DMS153 (cell line): ENCODE data around the gene INSL3.
A peak's percentile ranks its signal among the peaks of the same experiment; 100 is the strongest.
"Not testable (repeated sequence)": the region's sequence is repeated elsewhere in the genome, so short reads cannot be mapped to it uniquely, and the experiment has no call there.

Experiments
- DNase-seq: peaks from one replicate; lab custom pipeline; 2025; lab: John Stamatoyannopoulos, UW

Gene INSL3

DNA sequence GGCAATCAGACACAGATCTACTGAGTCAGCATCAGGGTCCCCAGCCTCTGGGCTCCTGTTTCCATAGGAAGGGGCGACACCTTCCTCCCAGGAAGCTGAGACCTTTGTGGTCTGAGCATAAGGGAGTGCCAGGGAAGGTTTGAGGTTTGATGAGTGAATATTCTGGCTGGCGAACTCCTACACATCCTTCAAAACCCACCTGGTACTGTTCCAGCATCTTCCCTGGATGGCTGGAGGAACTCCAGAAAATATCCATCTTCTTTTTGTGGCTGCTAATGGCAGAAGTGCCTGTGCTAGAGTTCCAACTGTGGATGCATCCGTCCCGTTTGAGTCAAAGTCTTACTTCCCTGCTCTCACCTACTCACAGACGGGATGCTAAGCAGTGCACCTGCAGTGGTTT is 9.2 kb downstream of the INSL3 start:
- DNase-seq = no peak

DNA sequence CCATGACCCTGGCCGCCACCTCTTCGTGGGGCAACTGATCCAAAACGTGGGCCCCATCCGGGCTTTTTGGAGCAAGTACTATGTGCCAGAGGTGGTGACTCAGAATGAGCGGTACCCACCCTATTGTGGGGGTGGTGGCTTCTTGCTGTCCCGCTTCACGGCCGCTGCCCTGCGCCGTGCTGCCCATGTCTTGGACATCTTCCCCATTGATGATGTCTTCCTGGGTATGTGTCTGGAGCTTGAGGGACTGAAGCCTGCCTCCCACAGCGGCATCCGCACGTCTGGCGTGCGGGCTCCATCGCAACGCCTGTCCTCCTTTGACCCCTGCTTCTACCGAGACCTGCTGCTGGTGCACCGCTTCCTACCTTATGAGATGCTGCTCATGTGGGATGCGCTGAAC is 9.6 kb downstream of the INSL3 start:
- DNase-seq = no peak

- no peak for DNase-seq
Measured at GRCh38 chr19:17811103-17811502, 10.2 kb downstream of the INSL3 start.

DNA sequence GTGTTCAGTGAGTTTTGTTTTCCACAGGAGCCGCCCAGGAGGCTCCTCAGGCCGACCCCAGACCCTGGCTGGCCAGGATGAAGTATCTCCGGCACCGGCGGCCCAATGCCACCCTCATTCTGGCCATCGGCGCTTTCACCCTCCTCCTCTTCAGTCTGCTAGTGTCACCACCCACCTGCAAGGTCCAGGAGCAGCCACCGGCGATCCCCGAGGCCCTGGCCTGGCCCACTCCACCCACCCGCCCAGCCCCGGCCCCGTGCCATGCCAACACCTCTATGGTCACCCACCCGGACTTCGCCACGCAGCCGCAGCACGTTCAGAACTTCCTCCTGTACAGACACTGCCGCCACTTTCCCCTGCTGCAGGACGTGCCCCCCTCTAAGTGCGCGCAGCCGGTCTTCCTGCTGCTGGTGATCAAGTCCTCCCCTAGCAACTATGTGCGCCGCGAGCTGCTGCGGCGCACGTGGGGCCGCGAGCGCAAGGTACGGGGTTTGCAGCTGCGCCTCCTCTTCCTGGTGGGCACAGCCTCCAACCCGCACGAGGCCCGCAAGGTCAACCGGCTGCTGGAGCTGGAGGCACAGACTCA is 13.5 kb downstream of the INSL3 start:
- no peak for DNase-seq

DNA sequence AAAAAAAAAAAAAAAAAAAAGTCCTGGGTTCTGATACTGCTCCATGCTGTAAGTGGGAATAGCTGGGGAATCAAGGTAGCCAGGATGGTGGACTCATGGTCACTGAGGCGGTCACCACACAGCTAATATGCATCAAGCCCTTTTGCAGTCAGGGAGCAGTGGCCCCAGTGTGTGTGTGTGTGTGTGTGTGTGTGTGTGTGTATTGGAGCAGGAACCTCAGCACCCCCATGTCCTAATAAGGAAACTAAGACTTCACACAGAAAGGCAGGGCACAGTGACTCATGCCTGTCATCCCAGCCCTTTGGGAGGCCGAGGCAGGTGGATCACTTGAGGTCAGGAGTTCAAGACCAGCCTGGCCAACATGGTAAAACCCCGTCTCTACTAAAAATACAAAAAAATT is 14.4 kb downstream of the INSL3 start:
- DNase-seq = no peak

- DNase-seq = no peak
Measured at GRCh38 chr19:17805427-17805826, 15.9 kb downstream of the INSL3 start.

DNA sequence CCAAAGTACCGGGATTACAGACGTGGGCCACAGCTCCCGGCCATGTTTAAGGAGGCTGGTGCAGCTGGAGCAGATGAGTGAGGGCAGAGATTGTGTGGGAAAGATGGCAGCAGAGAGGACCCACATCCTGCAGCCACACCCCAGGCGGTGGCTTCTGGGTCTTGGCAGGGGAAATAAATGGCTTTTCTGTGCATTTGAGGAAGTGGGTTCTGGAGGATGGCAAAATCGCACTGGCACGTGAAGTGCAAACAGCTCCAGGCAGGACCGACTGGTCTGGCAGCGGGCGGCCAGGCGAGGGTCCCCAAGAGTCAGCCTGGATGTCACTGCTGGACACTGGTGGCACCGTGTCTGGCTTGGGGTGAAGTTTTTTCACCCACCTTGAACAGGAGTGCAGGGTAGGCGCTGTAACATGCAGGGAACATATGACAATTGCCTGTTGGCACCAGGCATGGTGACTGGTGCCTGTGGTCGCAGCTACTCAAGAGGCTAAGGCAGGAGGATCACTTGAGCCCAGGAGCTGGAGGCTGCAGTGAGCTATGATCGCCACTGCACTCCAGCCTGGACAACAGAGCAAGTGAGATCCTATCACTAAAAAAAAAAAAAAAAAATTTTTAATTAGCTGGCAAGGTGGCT is 17.9 kb downstream of the INSL3 start:
- no peak for DNase-seq

- DNase-seq = no peak
Measured at GRCh38 chr19:17802137-17802858, 19.0 kb downstream of the INSL3 start.

DNA sequence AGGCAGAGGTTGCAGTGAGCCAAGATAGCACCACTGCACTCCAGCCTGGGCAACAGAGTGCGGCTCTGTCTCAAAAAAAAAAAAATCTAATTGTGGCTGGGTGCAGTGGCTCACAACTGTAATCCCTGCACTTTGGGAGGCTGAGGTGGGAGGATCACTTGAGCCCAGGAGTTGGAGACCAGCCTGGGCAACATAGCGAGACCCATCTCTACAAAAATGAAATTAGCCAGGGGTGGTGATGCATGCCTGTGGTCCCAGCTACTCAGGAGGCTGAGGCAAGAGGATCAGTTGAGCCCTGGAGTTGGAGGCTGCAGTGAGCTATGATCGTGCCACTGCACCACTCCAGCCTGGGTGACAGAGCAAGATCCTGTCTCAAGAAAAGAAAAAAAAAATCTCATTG is 22.7 kb downstream of the INSL3 start:
- not testable (repeated sequence) for DNase-seq

DNA sequence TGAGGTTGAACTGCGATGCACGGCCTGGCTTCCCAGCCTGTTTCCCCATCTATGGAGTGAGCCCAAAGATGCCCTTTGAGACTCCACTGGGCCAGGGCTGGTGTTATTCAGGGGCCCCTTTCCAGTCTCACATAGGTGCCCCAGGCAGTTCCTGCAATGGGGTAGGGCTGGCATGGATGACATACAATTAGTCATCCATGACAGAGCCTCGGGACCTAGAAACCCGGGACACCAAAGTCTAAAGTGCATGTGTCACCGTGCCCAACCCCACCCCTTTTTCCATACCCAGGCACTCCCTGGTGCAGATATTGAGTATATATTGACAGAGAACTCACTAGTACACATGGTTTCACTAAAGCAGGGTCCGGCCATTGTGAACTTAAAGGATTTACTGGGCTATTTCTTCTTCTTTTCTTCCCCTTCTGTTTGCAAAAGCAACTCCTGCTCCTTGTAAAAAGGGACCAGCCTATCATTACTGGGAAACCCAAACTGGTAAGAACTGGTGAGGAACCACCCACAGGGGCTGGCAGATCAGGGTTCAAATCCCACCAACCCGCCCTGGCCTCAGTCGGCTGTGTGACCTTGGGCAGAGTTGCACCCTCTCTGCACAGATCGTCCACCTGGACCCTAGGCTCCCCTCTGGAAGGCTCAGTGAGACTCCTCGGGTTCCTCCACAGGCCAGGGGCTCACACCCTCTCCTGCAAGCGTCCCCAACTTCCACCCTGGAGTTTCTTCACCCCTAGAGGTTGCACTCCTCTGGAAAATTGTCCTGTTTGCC is 23.7 kb downstream of the INSL3 start:
- no peak for DNase-seq

DNA sequence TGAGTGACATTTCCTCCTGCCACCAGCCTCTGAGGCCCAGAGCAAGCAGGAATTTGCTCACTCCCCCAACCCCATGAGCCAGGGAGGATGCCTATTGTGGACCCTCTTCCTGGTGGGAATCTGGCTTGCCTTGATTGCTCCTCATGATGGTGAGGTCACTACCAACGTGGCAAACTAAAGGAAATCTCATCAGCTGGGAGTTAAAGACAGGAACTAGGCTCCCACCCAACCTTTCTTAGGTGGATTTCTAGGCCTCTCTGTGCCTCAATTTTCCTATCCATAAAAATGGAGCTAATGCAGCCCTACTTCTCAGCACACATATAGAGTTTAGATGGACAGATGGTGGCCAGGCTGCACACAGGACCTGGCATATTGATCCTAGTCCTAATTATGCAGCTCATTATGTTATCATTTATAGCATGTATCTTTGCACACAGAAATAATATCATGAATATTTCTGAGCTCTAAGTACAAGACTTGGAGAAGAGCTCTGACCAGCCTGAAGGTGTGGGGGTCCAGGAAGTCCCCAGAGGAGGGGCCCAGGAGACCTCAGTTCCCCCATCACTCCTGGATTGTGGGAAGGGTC is 24.4 kb downstream of the INSL3 start:
- DNase-seq = no peak

DNA sequence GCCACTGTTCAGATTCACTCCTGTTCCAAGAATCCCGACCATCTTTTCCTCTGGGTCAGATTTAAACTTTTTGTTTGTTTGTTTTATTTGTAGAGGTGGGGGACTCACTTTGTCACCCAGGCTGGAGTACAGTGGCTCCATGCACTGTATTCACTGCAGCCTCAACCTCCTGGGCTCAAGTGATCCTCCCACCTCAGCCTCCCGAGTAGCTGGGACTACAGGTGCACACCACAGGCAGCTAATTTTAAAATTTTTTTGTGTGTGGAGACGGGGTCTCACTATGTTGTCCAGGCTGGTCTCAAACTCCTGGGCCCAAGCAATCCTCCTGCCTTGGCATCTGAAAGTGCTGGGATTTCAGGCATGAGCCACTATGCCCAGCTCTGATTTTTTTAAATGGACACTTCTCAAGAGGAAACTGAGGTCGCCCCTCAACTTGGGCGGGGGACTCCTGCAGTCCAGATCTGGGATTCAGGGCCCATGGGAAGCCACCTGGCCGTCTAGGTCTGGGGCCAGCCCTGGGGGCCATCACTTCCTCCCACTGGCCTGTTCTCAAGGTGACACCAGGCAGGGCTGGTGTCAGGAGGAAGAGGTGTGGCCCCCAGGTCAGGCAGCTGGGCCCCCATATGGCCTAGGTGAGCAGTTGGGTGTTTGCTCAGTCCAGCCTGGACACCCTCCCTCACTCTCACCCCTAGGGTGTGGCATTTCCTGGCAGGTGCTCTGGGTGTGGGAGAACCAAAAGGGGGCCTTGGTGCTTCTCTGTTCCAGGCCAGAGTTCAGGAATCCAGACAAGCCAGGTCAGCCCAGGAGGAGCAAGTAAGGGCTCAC is 25.1 kb downstream of the INSL3 start:
- DNase-seq = no peak

- no peak for DNase-seq
Measured at GRCh38 chr19:17795495-17795856, 25.8 kb downstream of the INSL3 start.

- peak; percentile 45 for DNase-seq
Measured at GRCh38 chr19:17794731-17795494, 26.4 kb downstream of the INSL3 start, which contains the start of gene B3GNT3. Gene B3GNT3 (plus strand): TSS chr19:17795138. CDS start chr19:17807808, 12,670 bp downstream.

DNA sequence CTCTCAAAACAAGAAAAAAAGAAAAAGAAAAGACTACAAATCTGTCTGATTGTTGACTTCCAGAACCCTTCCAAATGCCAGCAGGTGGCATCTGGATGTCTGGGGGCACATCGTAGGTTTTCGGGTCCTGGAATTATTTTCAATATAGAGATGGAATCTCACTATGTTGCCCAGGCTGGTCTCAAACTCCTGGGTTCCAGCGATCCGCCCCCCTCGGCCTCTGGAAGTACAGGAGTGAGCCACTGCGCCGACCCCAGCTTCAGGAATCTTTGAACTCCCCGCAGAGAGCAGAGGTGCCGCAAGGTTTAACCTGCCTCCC is 26.9 kb downstream of the INSL3 start:
- DNase-seq = no peak

- DNase-seq = peak; percentile 9
Measured at GRCh38 chr19:17790059-17790780, 31.1 kb downstream of the INSL3 start.

GRCh38 chr19:17788632-17789031 is 32.7 kb downstream of the INSL3 start:
- DNase-seq = no peak

DNA sequence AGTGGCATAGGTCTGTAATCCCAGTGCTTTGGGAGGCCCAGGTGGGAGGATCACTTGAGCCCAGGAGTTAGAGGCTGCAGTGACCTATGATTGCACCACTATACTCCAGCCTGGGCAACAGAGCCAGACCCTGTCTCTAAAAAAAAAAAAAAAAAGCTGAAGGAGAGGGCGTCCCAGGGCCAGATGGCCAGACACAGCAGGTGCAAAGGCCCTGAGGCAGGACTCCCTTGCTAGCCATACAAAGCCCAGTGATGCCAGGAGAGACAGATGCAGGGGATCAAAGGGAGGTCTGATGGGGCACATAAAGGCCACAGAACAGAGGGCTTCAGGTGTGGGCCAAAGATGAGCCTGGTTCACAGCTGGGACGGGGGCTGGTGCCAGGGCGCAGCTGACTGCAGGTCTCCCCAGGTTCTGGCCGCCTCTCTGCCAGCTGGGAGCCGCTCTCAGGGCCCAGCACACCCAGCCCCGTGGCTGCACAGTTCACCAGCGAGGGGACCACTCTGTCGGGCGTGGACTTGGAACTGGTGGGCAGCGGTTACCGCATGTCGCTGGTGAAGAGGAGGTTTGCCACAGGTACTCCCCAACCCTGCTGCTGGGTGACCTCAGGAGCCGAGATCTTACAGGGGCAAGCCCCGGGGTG is 33.9 kb downstream of the INSL3 start:
- DNase-seq = no peak

DNA sequence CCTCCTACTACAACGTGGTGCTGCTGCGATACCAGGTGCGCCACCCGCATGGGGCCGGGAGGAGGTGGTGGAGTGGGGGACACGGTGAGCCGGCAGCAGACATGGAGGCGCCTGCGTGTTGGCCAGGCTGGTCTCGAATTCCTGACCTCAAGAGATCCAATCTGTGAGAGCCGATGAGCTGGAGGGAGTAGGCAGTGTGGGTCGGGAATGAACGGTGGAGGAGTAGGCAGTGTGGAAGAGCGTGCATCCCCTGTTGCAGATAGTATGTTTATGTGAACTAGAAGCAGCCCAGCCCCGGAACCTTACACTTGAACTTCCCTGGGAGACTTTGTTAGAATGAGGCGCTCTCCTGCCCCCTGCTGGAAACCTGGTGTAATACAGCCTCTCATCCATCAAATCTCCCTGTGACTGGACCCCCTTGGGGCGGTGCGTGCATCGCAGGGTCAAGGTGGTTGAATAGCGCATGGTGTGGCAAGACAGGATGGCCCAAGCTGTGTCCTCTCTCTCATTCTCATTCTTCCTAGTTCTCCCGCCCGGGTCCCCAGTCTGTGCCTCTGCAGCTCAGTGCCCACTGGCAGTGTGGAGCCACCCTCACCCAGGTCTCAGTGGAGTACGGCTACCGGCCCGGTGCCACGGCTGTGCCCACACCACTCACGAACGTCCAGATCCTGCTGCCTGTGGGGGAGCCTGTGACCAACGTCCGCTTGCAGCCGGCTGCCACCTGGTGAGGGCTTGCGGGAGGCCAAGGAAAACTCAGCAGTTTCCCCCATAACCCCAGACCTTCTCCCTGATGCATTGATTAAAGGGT is 36.9 kb downstream of the INSL3 start:
- peak; percentile 58 for DNase-seq
